MM.1S (cell line): ENCODE measurements around the gene TMC2.

ENCODE experiments used
- DNase-seq: peaks from one replicate; pipeline ENCODE4 v3.0.0-alpha.2; 2015
- H2AFZ ChIP-seq: fragments of 300-600 bp; sonication (generic); 2 replicates; pipeline ENCODE4 v1.6.0; 2016; ENCODE audit warnings: antibody characterized with exemption, low read length
- H3F3A ChIP-seq: fragments of 300-600 bp; sonication (generic); 2 replicates; pipeline ENCODE4 v1.6.1; 2016; ENCODE audit warnings: mild to moderate bottlenecking, antibody characterized with exemption, low read length, moderate library complexity, mixed read lengths; ENCODE audit not compliant: insufficient read depth
- H3K27ac ChIP-seq: fragments of 300-600 bp; sonication (generic); 2 replicates; pipeline ENCODE4 v1.5.1; 2016; ENCODE audit warnings: mild to moderate bottlenecking, low read length
- H3K27me3 ChIP-seq: fragments of 300-600 bp; sonication (generic); replicated peaks from 2 replicates; pipeline ENCODE4 v1.6.0; 2016; ENCODE audit warnings: low read length; ENCODE audit not compliant: insufficient read depth
- H3K36me3 ChIP-seq: fragments of 300-600 bp; sonication (generic); replicated peaks from 2 replicates; pipeline ENCODE4 v1.6.1; 2016; ENCODE audit warnings: mild to moderate bottlenecking, low read length, mixed read lengths; ENCODE audit not compliant: insufficient read depth
- H3K4me1 ChIP-seq: fragments of 300-600 bp; sonication (generic); 2 replicates; pipeline ENCODE4 v1.6.1; 2016; ENCODE audit warnings: low read length, mixed read lengths
- H3K4me2 ChIP-seq: fragments of 300-600 bp; sonication (generic); 2 replicates; pipeline ENCODE4 v1.6.0; 2016; ENCODE audit warnings: low read depth, low read length
- H3K4me3 ChIP-seq: fragments of 300-600 bp; sonication (generic); 2 replicates; pipeline ENCODE4 v1.5.1; 2016; ENCODE audit warnings: low read length, mixed read lengths
- H3K79me2 ChIP-seq: fragments of 300-600 bp; sonication (generic); 2 replicates; pipeline ENCODE4 v1.6.1; 2016; ENCODE audit warnings: mixed run types, low read length, mixed read lengths
- H3K9ac ChIP-seq: fragments of 300-600 bp; sonication (generic); 2 replicates; pipeline ENCODE4 v1.6.1; 2016; ENCODE audit warnings: low read length, mixed read lengths
- H3K9me2 ChIP-seq: fragments of 300-600 bp; sonication (generic); replicated peaks from 2 replicates; pipeline ENCODE4 v1.6.1; 2016; ENCODE audit warnings: mild to moderate bottlenecking, low read length, mixed read lengths; ENCODE audit not compliant: insufficient read depth
- H3K9me3 ChIP-seq: fragments of 300-600 bp; sonication (generic); replicated peaks from 2 replicates; pipeline ENCODE4 v1.6.1; 2016; ENCODE audit warnings: mild to moderate bottlenecking, low read length, mixed read lengths; ENCODE audit not compliant: insufficient read depth
- H4K20me1 ChIP-seq: fragments of 300-600 bp; sonication (generic); 2 replicates; pipeline ENCODE4 v1.6.1; 2016; ENCODE audit warnings: mild to moderate bottlenecking, low read length, moderate library complexity, mixed read lengths; ENCODE audit not compliant: insufficient read depth
- EZH2 ChIP-seq: fragments of 300-600 bp; sonication (generic); optimal IDR thresholded peaks from 2 replicates; pipeline ENCODE3; 2017; ENCODE audit warnings: low read depth, mild to moderate bottlenecking, antibody characterized with exemption, low read length, mixed read lengths
- EZH2phosphoT487 ChIP-seq: fragments of 300-600 bp; sonication (generic); IDR thresholded peaks from 2 replicates; pipeline ENCODE4 v1.6.1; 2018; ENCODE audit warnings: antibody characterized with exemption, low read length
- TF ChIP-seq, protein P1 (sequence below): fragments of 300-600 bp; sonication (generic); IDR thresholded peaks from 2 replicates; pipeline ENCODE4 v1.5.1; 2016; ENCODE audit warnings: antibody characterized with exemption, low read length, mixed read lengths

TMC2 gene

DNA sequence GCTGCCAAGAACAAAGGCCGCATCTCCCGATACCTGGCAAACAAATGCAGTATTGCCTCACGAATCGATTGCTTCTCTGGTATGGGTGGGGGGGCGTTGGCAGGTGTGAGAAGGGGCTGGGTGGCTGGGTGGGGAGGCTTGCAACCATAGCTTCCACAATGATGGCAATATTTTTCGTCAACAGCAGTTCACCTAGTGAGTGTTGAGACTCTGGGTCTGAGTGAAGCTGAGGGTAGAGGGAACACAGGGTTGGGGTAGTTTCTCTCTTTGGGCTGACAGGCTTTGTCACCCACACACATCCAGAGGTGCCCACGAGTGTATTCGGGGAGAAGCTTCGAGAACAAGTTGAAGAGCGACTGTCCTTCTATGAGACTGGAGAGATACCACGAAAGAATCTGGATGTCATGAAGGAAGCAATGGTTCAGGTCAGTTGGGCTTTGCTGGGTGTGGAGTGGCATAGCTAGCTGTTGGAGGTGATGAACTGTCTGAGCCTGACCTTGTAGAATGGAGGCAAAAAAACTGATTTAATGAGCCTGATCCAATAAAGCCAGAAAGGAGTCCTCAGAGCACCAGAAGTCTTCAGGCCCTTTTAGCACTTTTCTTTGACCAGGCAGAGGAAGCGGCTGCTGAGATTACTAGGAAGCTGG is 120.2 kb downstream of the TMC2 start:
- H2AFZ ChIP-seq = no peak overlapping the region
- peaks cover 51% of the 10 kb centered on the region for H4K20me1 ChIP-seq
- TF ChIP-seq EZH2phosphoT487 = no peak
- TF ChIP-seq, protein P1, sequence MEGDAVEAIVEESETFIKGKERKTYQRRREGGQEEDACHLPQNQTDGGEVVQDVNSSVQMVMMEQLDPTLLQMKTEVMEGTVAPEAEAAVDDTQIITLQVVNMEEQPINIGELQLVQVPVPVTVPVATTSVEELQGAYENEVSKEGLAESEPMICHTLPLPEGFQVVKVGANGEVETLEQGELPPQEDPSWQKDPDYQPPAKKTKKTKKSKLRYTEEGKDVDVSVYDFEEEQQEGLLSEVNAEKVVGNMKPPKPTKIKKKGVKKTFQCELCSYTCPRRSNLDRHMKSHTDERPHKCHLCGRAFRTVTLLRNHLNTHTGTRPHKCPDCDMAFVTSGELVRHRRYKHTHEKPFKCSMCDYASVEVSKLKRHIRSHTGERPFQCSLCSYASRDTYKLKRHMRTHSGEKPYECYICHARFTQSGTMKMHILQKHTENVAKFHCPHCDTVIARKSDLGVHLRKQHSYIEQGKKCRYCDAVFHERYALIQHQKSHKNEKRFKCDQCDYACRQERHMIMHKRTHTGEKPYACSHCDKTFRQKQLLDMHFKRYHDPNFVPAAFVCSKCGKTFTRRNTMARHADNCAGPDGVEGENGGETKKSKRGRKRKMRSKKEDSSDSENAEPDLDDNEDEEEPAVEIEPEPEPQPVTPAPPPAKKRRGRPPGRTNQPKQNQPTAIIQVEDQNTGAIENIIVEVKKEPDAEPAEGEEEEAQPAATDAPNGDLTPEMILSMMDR = no peak
- TF ChIP-seq EZH2 = no peak
- H3K27me3 ChIP-seq = no peaks in the 10 kb centered on the region
- no peak overlapping the region for H3K27ac ChIP-seq
- peaks cover 77% of the 10 kb centered on the region for H3F3A ChIP-seq
- DNase-seq = no peak
- no peak overlapping the region for H3K4me2 ChIP-seq
- H3K4me3 ChIP-seq = no peak overlapping the region
- peaks cover 50% of the 10 kb centered on the region for H3K79me2 ChIP-seq
- H3K36me3 ChIP-seq = peaks cover 37% of the 10 kb centered on the region
- H3K9me3 ChIP-seq = no peaks in the 10 kb centered on the region
- H3K9ac ChIP-seq = no peak overlapping the region
- H3K4me1 ChIP-seq = peaks cover 12% of the 10 kb centered on the region
- H3K9me2 ChIP-seq = no peaks in the 10 kb centered on the region

DNA sequence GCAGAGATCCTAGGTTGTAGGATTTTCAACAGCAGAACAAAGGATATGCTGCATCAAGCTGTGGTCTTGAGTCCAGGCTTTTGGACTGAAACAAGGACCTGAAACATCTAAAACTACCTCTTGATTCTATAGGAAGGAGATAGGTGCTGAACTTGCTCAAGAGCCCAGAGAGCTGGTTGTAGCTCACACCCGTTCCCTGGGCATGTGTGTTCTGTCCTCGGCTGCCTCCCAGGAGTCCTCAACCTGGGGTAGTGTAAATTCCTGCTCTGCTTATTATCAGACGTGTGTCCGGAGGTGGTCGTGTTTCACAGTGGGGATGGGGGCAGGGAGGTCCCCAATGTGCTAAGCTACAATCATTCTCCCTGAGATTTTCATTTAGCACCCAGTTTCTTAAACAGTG is 120.9 kb downstream of the TMC2 start:
- Histone ChIP-seq H3K9me3 (no peaks in the 10 kb centered on the region), H3K36me3 (peaks cover 41% of the 10 kb centered on the region), H3K4me2 (no peak overlapping the region), H4K20me1 (peaks cover 51% of the 10 kb centered on the region), H3K4me3 (no peak overlapping the region), H3K4me1 (peaks cover 12% of the 10 kb centered on the region), H3K9me2 (no peaks in the 10 kb centered on the region), H3K27ac (no peak overlapping the region), H3K9ac (no peak overlapping the region), H2AFZ (no peak overlapping the region), H3K27me3 (no peaks in the 10 kb centered on the region), H3F3A (peaks cover 72% of the 10 kb centered on the region), H3K79me2 (peaks cover 54% of the 10 kb centered on the region)
- no peak for DNase-seq
- TF ChIP-seq, protein P1 = no peak
- no peak for TF ChIP-seq EZH2
- TF ChIP-seq EZH2phosphoT487 = no peak

DNA sequence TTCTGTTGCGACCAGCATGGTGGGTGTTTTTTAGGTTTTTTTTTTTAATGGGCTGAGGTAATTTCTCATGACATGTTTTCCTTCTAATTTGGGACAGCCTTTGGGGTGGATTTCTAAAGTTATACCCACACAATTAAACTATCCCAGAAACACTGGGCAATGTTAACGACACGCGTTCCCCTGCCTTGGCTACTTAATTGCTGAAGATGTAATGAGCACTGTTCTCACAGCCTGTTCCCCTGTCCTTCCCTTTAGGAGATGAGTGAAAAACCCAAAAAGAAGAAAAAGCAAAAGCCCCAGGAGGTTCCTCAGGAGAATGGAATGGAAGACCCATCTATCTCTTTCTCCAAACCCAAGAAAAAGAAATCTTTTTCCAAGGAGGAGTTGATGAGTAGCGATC is 121.3 kb downstream of the TMC2 start:
- Histone ChIP-seq H3K27me3 (no peaks in the 10 kb centered on the region), H3K79me2 (peaks cover 55% of the 10 kb centered on the region), H3K4me1 (peaks cover 12% of the 10 kb centered on the region), H3K9ac (no peak overlapping the region), H4K20me1 (peaks cover 51% of the 10 kb centered on the region), H3F3A (peaks cover 72% of the 10 kb centered on the region), H3K4me3 (no peak overlapping the region), H3K9me3 (no peaks in the 10 kb centered on the region), H3K9me2 (no peaks in the 10 kb centered on the region), H3K4me2 (no peak overlapping the region), H3K27ac (no peak overlapping the region), H3K36me3 (peaks cover 41% of the 10 kb centered on the region), H2AFZ (no peak overlapping the region)
- TF ChIP-seq, protein P1 = no peak
- TF ChIP-seq EZH2 (no peak), EZH2phosphoT487 (no peak)
- DNase-seq = no peak
